MM.1S (cell line): ENCODE results near the gene ACSL6.

Source experiments
- DNase-seq: peaks from one replicate; pipeline ENCODE4 v3.0.0-alpha.2; 2015
- H2AFZ ChIP-seq: fragments of 300-600 bp; sonication (generic); 2 replicates; pipeline ENCODE4 v1.6.0; 2016; ENCODE audit warnings: antibody characterized with exemption, low read length
- H3F3A ChIP-seq: fragments of 300-600 bp; sonication (generic); 2 replicates; pipeline ENCODE4 v1.6.1; 2016; ENCODE audit warnings: mild to moderate bottlenecking, antibody characterized with exemption, low read length, moderate library complexity, mixed read lengths; ENCODE audit not compliant: insufficient read depth
- H3K27ac ChIP-seq: fragments of 300-600 bp; sonication (generic); 2 replicates; pipeline ENCODE4 v1.5.1; 2016; ENCODE audit warnings: mild to moderate bottlenecking, low read length
- H3K27me3 ChIP-seq: fragments of 300-600 bp; sonication (generic); replicated peaks from 2 replicates; pipeline ENCODE4 v1.6.0; 2016; ENCODE audit warnings: low read length; ENCODE audit not compliant: insufficient read depth
- H3K36me3 ChIP-seq: fragments of 300-600 bp; sonication (generic); replicated peaks from 2 replicates; pipeline ENCODE4 v1.6.1; 2016; ENCODE audit warnings: mild to moderate bottlenecking, low read length, mixed read lengths; ENCODE audit not compliant: insufficient read depth
- H3K4me1 ChIP-seq: fragments of 300-600 bp; sonication (generic); 2 replicates; pipeline ENCODE4 v1.6.1; 2016; ENCODE audit warnings: low read length, mixed read lengths
- H3K4me2 ChIP-seq: fragments of 300-600 bp; sonication (generic); 2 replicates; pipeline ENCODE4 v1.6.0; 2016; ENCODE audit warnings: low read depth, low read length
- H3K4me3 ChIP-seq: fragments of 300-600 bp; sonication (generic); 2 replicates; pipeline ENCODE4 v1.5.1; 2016; ENCODE audit warnings: low read length, mixed read lengths
- H3K79me2 ChIP-seq: fragments of 300-600 bp; sonication (generic); 2 replicates; pipeline ENCODE4 v1.6.1; 2016; ENCODE audit warnings: mixed run types, low read length, mixed read lengths
- H3K9ac ChIP-seq: fragments of 300-600 bp; sonication (generic); 2 replicates; pipeline ENCODE4 v1.6.1; 2016; ENCODE audit warnings: low read length, mixed read lengths
- H3K9me2 ChIP-seq: fragments of 300-600 bp; sonication (generic); replicated peaks from 2 replicates; pipeline ENCODE4 v1.6.1; 2016; ENCODE audit warnings: mild to moderate bottlenecking, low read length, mixed read lengths; ENCODE audit not compliant: insufficient read depth
- H3K9me3 ChIP-seq: fragments of 300-600 bp; sonication (generic); replicated peaks from 2 replicates; pipeline ENCODE4 v1.6.1; 2016; ENCODE audit warnings: mild to moderate bottlenecking, low read length, mixed read lengths; ENCODE audit not compliant: insufficient read depth
- H4K20me1 ChIP-seq: fragments of 300-600 bp; sonication (generic); 2 replicates; pipeline ENCODE4 v1.6.1; 2016; ENCODE audit warnings: mild to moderate bottlenecking, low read length, moderate library complexity, mixed read lengths; ENCODE audit not compliant: insufficient read depth
- CTCF ChIP-seq: fragments of 300-600 bp; sonication (generic); IDR thresholded peaks from 2 replicates; pipeline ENCODE4 v1.5.1; 2016; ENCODE audit warnings: antibody characterized with exemption, low read length, mixed read lengths
- EZH2 ChIP-seq: fragments of 300-600 bp; sonication (generic); optimal IDR thresholded peaks from 2 replicates; pipeline ENCODE3; 2017; ENCODE audit warnings: low read depth, mild to moderate bottlenecking, antibody characterized with exemption, low read length, mixed read lengths
- EZH2phosphoT487 ChIP-seq: fragments of 300-600 bp; sonication (generic); IDR thresholded peaks from 2 replicates; pipeline ENCODE4 v1.6.1; 2018; ENCODE audit warnings: antibody characterized with exemption, low read length

Gene ACSL6

GRCh38 chr5:131986161-131986912 lies 25.1 kb downstream of the ACSL6 start:
- H3K4me3 ChIP-seq = no peak overlapping the region
- no peaks in the 10 kb centered on the region for H3K9me3 ChIP-seq
- H3K4me2 ChIP-seq = no peak overlapping the region
- no peak overlapping the region for H3K9ac ChIP-seq
- no peaks in the 10 kb centered on the region for H4K20me1 ChIP-seq
- TF ChIP-seq EZH2phosphoT487 (no peak), CTCF (no peak), EZH2 (no peak)
- no peaks in the 10 kb centered on the region for H3K4me1 ChIP-seq
- no peak for DNase-seq
- no peaks in the 10 kb centered on the region for H3K79me2 ChIP-seq
- no peak overlapping the region for H3K27ac ChIP-seq
- no peaks in the 10 kb centered on the region for H3K9me2 ChIP-seq
- no peak overlapping the region for H2AFZ ChIP-seq
- H3F3A ChIP-seq = no peaks in the 10 kb centered on the region
- H3K27me3 ChIP-seq = no peaks in the 10 kb centered on the region
- no peaks in the 10 kb centered on the region for H3K36me3 ChIP-seq

GRCh38 chr5:131984956-131985665 lies 26.3 kb downstream of the ACSL6 start:
- H3K27ac ChIP-seq = no peak overlapping the region
- H3K4me3 ChIP-seq = no peak overlapping the region
- H3K79me2 ChIP-seq = no peaks in the 10 kb centered on the region
- no peak overlapping the region for H3K4me2 ChIP-seq
- TF ChIP-seq EZH2phosphoT487 (no peak), EZH2 (no peak), CTCF (no peak)
- no peak overlapping the region for H2AFZ ChIP-seq
- H3K4me1 ChIP-seq = no peaks in the 10 kb centered on the region
- H3K27me3 ChIP-seq = no peaks in the 10 kb centered on the region
- H3K36me3 ChIP-seq = no peaks in the 10 kb centered on the region
- H3F3A ChIP-seq = no peaks in the 10 kb centered on the region
- H3K9me2 ChIP-seq = no peaks in the 10 kb centered on the region
- no peaks in the 10 kb centered on the region for H3K9me3 ChIP-seq
- DNase-seq = no peak
- H4K20me1 ChIP-seq = no peaks in the 10 kb centered on the region
- no peak overlapping the region for H3K9ac ChIP-seq

GRCh38 chr5:131983244-131983771 lies 28.1 kb downstream of the ACSL6 start:
- Histone ChIP-seq H3K27me3 (no peaks in the 10 kb centered on the region), H3K9me3 (no peaks in the 10 kb centered on the region), H3K9ac (no peak overlapping the region), H3F3A (no peaks in the 10 kb centered on the region), H3K4me3 (no peak overlapping the region), H3K27ac (no peak overlapping the region), H3K4me2 (no peak overlapping the region), H3K36me3 (no peaks in the 10 kb centered on the region), H3K9me2 (no peaks in the 10 kb centered on the region), H3K4me1 (no peaks in the 10 kb centered on the region), H2AFZ (no peak overlapping the region), H4K20me1 (no peaks in the 10 kb centered on the region), H3K79me2 (no peaks in the 10 kb centered on the region)
- DNase-seq = no peak
- TF ChIP-seq EZH2 (no peak), CTCF (no peak), EZH2phosphoT487 (no peak)
